ENCODE measurements around the gene MTHFSD. TPM values are rescaled to one million over a fixed set of nuclear protein-coding genes. Genes with fewer than 3 reads are reported as not detected.

The MTHFSD gene
- polyA plus RNA-seq, 1 donor (not counting 4 experiments of a cell fraction or from before 2014, with no cell fraction given), result 14.7 TPM

DNA sequence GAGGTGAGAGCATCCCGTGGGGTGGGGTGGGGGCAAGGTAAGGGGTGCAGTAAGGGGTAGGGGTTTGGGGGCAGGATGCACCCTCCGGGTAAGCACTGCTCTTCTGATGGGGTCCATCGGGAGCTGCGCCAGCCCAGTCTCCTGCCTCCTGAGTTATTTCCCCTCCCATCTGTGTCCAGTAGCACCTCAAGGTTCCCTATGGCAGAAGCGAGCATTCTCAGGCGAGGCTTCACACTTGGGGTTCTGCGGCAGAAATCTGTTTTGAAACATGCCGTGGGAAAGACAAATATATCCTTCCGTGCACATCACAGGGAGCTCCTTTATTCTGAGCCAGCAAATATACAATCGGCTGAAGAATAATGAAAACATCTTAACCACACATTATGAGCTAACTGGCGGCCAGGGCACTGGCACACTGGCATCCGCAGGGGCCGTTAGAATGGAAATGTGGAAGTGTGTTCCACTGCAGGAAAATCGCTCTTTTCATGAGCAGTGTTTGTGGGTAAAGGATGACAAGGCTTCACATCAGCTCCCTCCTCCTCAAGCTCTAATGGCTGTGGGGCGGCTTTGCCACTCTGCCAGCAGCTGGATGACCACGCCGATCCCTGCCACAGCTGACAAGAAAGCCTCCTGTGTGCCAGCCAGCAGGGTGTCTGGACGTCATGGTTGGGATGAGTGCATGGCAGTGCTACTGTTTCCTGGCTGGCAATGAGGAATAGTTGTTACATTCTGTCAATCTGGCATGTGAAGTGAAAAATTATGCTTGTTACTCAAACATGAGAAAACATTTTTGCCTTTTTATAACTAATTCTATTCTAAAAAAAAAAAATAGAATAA is 20.0 kb downstream of the MTHFSD start:
- FAIRE-seq (no peak), DNase-seq (ENCODE audit: low read depth, low spot score) (no peak)
- Histone ChIP-seq H3K4me1 (ENCODE audit: control insufficient read depth, extremely low read depth, insufficient read depth, low read length) (no peaks in the 10 kb centered on the region), H3K9ac (ENCODE audit: control insufficient read depth, extremely low read depth, insufficient read depth, low read length) (no peak overlapping the region), H3K4me2 (ENCODE audit: control insufficient read depth, extremely low read depth, insufficient read depth, low read depth, low read length) (no peak overlapping the region), H3K27me3 (ENCODE audit: control insufficient read depth, extremely low read depth, insufficient read depth, low read length) (no peaks in the 10 kb centered on the region), H4K20me1 (ENCODE audit: control insufficient read depth, extremely low read depth, insufficient read depth, low read length) (no peaks in the 10 kb centered on the region), H3K27ac (ENCODE audit: control insufficient read depth, insufficient read depth, low read length) (no peak overlapping the region), H3K79me2 (ENCODE audit: control insufficient read depth, insufficient read depth, low read length) (no peaks in the 10 kb centered on the region), H3K9me1 (ENCODE audit: control insufficient read depth, extremely low read depth, insufficient read depth, low read length) (no peaks in the 10 kb centered on the region), H3K36me3 (ENCODE audit: control insufficient read depth in 2 of 2, extremely low read depth in 1 of 2, insufficient read depth in 2 of 2, low read length in 2 of 2) (peaks cover 8 to 16% of the 10 kb centered on the region in 2 experiments), H3K4me3 (ENCODE audit: control insufficient read depth in 2 of 3, extremely low read depth in 1 of 3, insufficient read depth in 2 of 3, low read depth in 1 of 3, low read length in 3 of 3) (no peak overlapping the region), H2AFZ (ENCODE audit: control insufficient read depth, low read length) (no peak overlapping the region), H3K9me3 (ENCODE audit: control insufficient read depth, low read depth, low read length) (no peaks in the 10 kb centered on the region)
- TF ChIP-seq, protein P1, sequence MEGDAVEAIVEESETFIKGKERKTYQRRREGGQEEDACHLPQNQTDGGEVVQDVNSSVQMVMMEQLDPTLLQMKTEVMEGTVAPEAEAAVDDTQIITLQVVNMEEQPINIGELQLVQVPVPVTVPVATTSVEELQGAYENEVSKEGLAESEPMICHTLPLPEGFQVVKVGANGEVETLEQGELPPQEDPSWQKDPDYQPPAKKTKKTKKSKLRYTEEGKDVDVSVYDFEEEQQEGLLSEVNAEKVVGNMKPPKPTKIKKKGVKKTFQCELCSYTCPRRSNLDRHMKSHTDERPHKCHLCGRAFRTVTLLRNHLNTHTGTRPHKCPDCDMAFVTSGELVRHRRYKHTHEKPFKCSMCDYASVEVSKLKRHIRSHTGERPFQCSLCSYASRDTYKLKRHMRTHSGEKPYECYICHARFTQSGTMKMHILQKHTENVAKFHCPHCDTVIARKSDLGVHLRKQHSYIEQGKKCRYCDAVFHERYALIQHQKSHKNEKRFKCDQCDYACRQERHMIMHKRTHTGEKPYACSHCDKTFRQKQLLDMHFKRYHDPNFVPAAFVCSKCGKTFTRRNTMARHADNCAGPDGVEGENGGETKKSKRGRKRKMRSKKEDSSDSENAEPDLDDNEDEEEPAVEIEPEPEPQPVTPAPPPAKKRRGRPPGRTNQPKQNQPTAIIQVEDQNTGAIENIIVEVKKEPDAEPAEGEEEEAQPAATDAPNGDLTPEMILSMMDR (optimal IDR thresholded peaks at IDR 0.05 in 1 of 3, IDR thresholded peaks at IDR 0.05 in 1 of 3, conservative IDR thresholded peaks at IDR 0.05 in 1 of 3; ENCODE audit: extremely low read depth in 1 of 3, insufficient read depth in 2 of 3, low read length in 3 of 3), result no peak
- TF ChIP-seq EZH2 (IDR thresholded peaks at IDR 0.05; ENCODE audit: low read length), result no peak
- dilution Hi-C loops (cut with MboI; ENCODE audit: extremely low pct_ligation_motif_present, low sequenced_read_pairs), result no loop called here

GRCh38 chr16:86533767-86534351 is 21.2 kb downstream of the MTHFSD start:
- TF ChIP-seq, protein P1 (optimal IDR thresholded peaks at IDR 0.05 in 1 of 3, IDR thresholded peaks at IDR 0.05 in 1 of 3, conservative IDR thresholded peaks at IDR 0.05 in 1 of 3; ENCODE audit: extremely low read depth in 1 of 3, insufficient read depth in 2 of 3, low read length in 3 of 3), result no peak
- no peak for TF ChIP-seq EZH2 (IDR thresholded peaks at IDR 0.05; ENCODE audit: low read length)

More at GRCh38 chr16:86533767-86534351, 21.2 kb downstream of the MTHFSD start:
- no peak overlapping the region for H3K9ac ChIP-seq (ENCODE audit: control insufficient read depth, extremely low read depth, insufficient read depth, low read length)
- H3K4me2 ChIP-seq (ENCODE audit: control insufficient read depth, extremely low read depth, insufficient read depth, low read depth, low read length), result no peak overlapping the region
- no peak overlapping the region for H2AFZ ChIP-seq (ENCODE audit: control insufficient read depth, low read length)
- dilution Hi-C loops (cut with MboI; ENCODE audit: extremely low pct_ligation_motif_present, low sequenced_read_pairs), result no loop called here
- H3K9me3 ChIP-seq (ENCODE audit: control insufficient read depth, low read depth, low read length), result no peaks in the 10 kb centered on the region
- H3K9me1 ChIP-seq (ENCODE audit: control insufficient read depth, extremely low read depth, insufficient read depth, low read length), result no peaks in the 10 kb centered on the region
- no peaks in the 10 kb centered on the region for H3K27me3 ChIP-seq (ENCODE audit: control insufficient read depth, extremely low read depth, insufficient read depth, low read length)
- H3K4me1 ChIP-seq (ENCODE audit: control insufficient read depth, extremely low read depth, insufficient read depth, low read length), result no peaks in the 10 kb centered on the region
- peaks cover 7 to 16% of the 10 kb centered on the region in 2 experiments for H3K36me3 ChIP-seq (ENCODE audit: control insufficient read depth in 2 of 2, extremely low read depth in 1 of 2, insufficient read depth in 2 of 2, low read length in 2 of 2)
- no peaks in the 10 kb centered on the region for H3K79me2 ChIP-seq (ENCODE audit: control insufficient read depth, insufficient read depth, low read length)
- no peak overlapping the region for H3K4me3 ChIP-seq (ENCODE audit: control insufficient read depth in 2 of 3, extremely low read depth in 1 of 3, insufficient read depth in 2 of 3, low read depth in 1 of 3, low read length in 3 of 3)
- no peak overlapping the region for H3K27ac ChIP-seq (ENCODE audit: control insufficient read depth, insufficient read depth, low read length)
- FAIRE-seq, result no peak
- DNase-seq (ENCODE audit: low read depth, low spot score), result no peak
- no peaks in the 10 kb centered on the region for H4K20me1 ChIP-seq (ENCODE audit: control insufficient read depth, extremely low read depth, insufficient read depth, low read length)
